GM21825 (cell line): Measurements from ENCODE around the gene TTC23L.

Experiments
- ATAC-seq: cut with Tn5 transposase; IDR thresholded peaks from one replicate; pipeline ENCODE4 v1.9.1; 2021; ENCODE audit warnings: mild to moderate bottlenecking, moderate library complexity; ENCODE audit not compliant: unreplicated experiment

The TTC23L gene

GRCh38 chr5:34869256-34869655 is 30.3 kb downstream of the TTC23L start:
- ATAC-seq: no peak

DNA sequence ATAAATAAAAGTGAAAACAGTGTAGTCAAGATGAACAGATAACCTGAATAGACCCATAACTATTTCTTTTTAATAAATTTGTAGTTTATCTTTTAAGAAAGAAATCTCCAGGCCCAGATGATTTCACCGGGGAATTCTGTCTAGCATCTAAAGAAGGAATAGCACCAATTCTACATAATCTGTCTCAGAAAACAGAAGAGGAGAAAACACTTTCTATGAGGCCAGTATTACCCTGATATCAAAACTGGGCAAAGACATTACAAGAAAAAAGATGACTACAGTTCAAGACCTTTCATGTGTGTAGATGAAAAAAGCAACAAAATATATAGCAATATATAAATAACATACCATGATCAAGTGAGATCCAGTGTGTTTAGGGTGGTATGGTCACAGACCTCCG is 31.4 kb downstream of the TTC23L start:
- no peak for ATAC-seq

DNA sequence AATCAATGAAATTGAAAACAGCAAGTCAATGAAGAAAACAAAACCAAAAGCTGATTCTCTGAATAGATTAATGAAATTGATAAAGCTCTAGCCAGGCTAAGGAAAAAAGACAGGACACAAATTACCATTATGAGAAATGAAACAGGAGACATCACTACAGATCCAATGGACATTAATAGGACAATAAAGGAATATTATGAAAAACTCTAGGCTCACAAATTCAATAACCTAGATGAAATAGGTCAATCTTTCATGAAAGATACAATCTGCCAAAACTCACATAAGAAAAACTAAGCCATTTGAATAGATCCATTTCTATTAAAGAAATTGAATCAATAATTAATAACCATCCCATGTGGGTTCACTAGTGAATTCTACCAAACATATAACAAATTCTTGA is 37.3 kb downstream of the TTC23L start:
- ATAC-seq: no peak

DNA sequence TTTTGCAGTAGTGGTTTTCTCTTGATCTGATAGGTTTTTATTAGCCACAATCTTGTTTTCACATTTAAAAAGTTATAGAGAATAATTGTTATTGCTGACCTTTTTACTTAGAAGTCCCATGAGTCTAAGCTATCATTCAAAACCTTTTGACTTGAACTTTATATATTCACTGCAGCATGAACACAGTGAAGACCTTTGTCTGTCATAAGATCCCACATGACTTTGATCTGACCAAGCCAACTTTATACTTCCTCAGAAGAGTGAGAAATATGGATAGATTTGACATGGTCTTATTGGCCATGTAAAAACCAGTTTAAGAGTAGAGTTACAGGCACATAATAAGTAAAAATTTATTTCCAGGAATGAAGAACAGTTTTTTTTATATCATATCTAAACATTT is 42.3 kb downstream of the TTC23L start:
- no peak for ATAC-seq

DNA sequence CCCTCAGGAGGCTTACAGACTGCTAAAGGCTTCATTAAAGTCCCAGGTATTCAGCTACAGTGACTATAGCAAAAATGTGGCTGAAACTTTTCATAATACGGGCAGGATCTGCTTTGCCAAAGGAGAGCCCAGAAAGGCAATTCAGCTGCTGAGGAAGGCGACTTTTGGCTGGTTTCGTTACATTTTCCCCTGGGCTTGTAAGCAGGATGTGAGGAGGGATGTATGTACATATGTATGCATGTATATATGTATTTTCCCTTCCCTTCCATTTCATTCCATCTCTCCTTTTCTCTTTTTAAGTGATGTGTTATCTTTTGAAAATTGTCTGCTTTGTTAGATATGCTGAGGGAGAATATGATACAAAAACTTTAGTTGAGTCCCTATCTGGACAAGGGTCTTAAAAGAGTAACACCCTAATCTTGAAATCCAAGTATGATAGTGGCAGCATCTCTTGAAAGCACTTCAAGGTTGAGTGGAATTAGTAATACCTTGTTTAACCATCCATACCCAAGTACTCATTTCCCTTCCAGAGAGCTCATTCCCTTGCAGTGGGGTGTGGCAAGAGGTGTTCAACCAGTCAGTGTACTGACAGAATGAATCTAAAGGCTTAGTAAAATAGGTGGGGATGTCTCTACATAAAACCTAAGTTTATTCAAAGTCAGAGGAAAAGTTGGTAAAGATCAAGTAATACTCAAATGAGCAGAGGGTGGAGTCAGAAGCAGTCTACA is 47.6 kb downstream of the TTC23L start:
- ATAC-seq: no peak

GRCh38 chr5:34889394-34889793 is 50.4 kb downstream of the TTC23L start:
- no peak for ATAC-seq

GRCh38 chr5:34891981-34892380 is 53.0 kb downstream of the TTC23L start:
- no peak for ATAC-seq

GRCh38 chr5:34892414-34892813 is 53.5 kb downstream of the TTC23L start:
- no peak for ATAC-seq

DNA sequence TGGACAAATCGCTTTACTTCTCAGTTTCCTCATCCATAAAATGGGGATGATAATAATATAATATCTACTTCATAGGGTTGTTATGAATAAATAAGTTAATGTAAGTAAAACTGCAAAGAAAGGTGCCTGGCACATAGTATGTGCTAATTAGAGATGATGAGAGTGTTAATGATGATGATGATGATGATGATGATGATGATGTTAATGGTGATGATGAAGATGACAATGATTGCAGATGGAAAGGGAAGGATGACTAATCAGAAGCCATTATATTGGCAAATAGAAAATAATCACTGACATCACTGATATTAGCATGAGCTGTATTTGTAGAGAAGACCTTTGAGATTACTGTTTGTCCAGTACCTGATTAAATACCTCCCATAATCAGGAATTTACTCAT is 55.8 kb downstream of the TTC23L start:
- ATAC-seq: no peak

GRCh38 chr5:34895641-34896419 is 56.9 kb downstream of the TTC23L start:
- no peak for ATAC-seq

- no peak for ATAC-seq
These were observed 58.7 kb downstream of the TTC23L start for GRCh38 chr5:34897646-34898045.

- ATAC-seq: peak; percentile 74
These were observed 59.4 kb downstream of the TTC23L start for GRCh38 chr5:34898258-34898895.

DNA sequence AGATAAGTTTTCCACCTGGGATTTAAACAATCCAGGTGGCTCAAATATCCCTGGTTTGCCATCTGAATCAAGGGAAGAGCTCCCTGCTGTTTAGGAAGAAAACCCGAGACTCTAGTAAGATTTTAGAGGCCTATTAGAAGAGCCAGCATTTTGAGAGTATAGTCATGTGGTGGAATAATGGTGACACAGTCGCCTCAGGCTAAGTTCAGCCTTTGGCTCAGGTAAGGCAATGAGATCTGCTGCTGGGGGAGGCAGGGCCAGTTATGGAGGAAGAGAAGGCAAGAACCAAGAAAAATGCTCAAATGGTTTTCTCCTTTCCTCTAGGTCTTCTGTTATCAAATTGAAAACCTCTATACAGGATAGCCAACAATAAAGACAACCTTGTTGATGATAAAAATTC is 60.1 kb downstream of the TTC23L start:
- ATAC-seq: no peak

- ATAC-seq: no peak
These were observed 61.7 kb downstream of the TTC23L start for GRCh38 chr5:34900652-34901051.

DNA sequence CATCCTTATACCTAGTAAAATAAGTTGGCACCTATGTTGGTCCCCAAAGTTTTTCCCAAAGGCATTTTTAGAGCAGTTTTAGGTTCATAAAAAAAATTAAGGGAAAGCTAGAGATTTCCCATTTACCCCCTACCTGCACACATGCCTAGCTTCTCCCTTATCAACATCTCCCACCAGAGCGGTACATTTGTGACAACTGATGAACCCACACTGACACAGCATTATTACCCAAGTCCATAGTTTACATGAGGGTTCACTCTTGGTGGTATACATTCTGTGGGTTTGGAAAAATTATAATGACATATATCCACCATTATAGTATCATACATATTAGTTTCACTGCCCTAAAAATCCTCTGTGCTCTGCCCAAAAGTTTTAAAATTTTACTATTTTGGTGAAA is 64.3 kb downstream of the TTC23L start:
- ATAC-seq: no peak

- ATAC-seq: no peak
These were observed 66.6 kb downstream of the TTC23L start for GRCh38 chr5:34905564-34905963.

DNA sequence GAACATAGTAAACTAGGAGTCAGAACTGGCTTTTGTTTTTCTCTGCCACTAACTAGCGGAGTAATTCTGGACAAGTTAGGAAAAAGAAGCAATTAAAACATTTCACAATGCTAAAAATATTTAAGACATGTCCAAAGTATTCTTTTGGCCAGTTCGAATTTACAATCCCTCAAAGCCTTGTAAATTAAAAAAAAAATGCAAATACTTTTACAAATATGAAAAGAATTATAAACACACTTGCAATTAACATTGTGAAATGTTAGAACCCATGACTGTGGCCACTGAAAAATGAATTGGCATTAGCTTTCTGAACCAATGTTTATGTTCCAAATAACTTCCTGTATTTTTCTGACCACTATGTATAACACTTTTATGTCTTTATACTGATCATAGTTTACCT is 74.1 kb downstream of the TTC23L start:
- no peak for ATAC-seq

DNA sequence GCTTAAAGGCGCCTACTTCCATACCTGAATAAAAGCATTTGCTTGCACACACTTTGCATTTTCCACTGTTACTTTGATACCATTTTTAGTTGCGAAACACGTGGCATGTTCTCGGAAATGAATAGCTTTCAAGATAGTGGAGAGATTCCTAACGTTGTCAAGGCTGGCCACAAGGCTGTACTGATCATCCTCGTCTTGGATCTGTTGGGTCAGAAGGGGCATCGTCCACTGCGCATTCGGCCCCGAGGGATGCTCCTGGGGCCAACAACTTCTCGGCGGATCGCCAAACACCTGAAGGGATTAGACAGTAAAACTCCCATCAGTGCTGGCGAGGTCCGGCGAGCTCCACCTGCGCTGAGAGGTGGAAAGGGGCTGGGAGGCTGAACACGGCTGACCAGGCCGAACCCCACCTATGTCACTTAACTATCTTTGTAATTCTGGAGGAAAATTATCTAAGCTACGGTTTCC is 75.7 kb downstream of the TTC23L start:
- peak; percentile 8 for ATAC-seq

- peak; percentile 99 for ATAC-seq
These were observed 76.3 kb downstream of the TTC23L start, which contains the start of the genes BRIX1 and RAD1 for GRCh38 chr5:34915139-34915855. Gene BRIX1, plus strand, starts transcription at chr5:34915711. Its CDS starts 28 bp downstream, at chr5:34915739. Gene RAD1, minus strand, starts transcription at chr5:34915504. Its CDS starts 612 bp downstream, at chr5:34914892.

DNA sequence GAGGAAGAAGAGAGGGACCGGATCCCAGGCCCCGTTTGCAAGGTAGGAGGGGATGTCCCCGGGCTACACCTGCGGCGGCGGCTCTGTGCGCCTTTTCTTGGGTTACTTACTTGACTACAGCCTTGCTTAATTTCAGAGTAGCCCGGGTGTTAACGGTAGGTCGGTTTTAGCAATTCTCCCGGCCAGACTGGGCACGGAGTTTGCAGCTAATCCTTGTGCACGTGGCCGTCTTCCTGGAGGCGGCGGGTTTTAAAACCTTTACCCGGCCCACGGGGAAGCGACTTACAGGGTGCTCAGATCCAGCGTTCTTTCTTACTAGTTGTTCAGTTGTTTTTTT is 76.9 kb downstream of the TTC23L start:
- no peak for ATAC-seq

DNA sequence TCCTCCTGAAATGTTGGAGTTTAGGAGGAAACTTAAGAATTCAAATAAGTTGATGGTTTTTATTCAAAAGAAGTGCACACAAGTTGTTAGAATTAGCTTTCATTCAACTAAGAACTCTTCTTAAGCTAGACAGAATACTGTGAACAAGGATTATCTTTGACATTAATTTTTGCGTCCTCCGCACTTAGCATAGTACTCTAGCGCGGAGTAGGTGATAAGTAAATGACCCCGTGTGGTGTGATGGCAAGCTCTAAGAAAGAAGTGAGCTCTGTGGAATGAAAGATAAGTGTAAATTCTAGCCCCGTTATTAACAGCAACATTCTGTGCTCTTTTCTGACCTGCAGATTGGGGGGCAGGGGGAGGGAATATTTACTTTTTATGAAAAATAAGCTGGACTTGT is 77.6 kb downstream of the TTC23L start:
- ATAC-seq: no peak
